HepG2 (cell line): ENCODE results near the gene NOA1. TPM values are rescaled to one million over a fixed set of nuclear protein-coding genes. Genes with fewer than 3 reads are reported as not detected.

Experiments used
- HNF4G ChIP-seq, 2 experiments: sonication (generic) in 1 of 2; formaldehyde crosslinking in 1 of 2; IDR thresholded peaks; 2 replicates each; pipeline versions ENCODE4 v1.4.0 to v1.6.1; 2011 to 2020; ENCODE audit warnings: borderline replicate concordance in 2 of 2, low read depth in 2 of 2, mild to moderate bottlenecking in 2 of 2, low read length in 1 of 2, missing genetic modification reagents in 1 of 2, moderate library complexity in 1 of 2
- HNRNPK ChIP-seq: fragments of 200-400 bp; formaldehyde crosslinking; IDR thresholded peaks from 2 replicates; pipeline ENCODE4 v1.6.1; 2018; ENCODE audit warnings: low read length, low read depth, moderate library complexity, mild to moderate bottlenecking; ENCODE audit not compliant: poor library complexity, severe bottlenecking
- MXD3 ChIP-seq: IDR thresholded peaks from 2 replicates; pipeline ENCODE4 v1.6.1; 2016; ENCODE audit warnings: mild to moderate bottlenecking, missing biosample characterization, missing genetic modification reagents
- NFE2L2 ChIP-seq: fragments of 150-350 bp; IDR thresholded peaks from 2 replicates; pipeline ENCODE4 v1.6.1; 2014; ENCODE audit warnings: low read length
- POLR2AphosphoS5 ChIP-seq: IDR thresholded peaks from 2 replicates; pipeline ENCODE4 v1.6.1; 2012; ENCODE audit warnings: low read depth, low read length
- PRDM10 ChIP-seq: sonication (generic); formaldehyde crosslinking; IDR thresholded peaks from 2 replicates; pipeline ENCODE4 v1.4.0; 2020; ENCODE audit warnings: low read depth, missing genetic modification reagents
- PRDM4 ChIP-seq: sonication (generic); formaldehyde crosslinking; IDR thresholded peaks from 2 replicates; pipeline ENCODE4 v1.9.0; 2021; ENCODE audit warnings: missing genetic modification reagents, borderline replicate concordance
- RNF2 ChIP-seq: fragments of 450-650 bp; conservative IDR thresholded peaks from 2 replicates; pipeline ENCODE4 v1.6.1; 2016; ENCODE audit warnings: low read depth
- SAP130 ChIP-seq: IDR thresholded peaks from 2 replicates; pipeline ENCODE4 v1.6.1; 2016; ENCODE audit warnings: low read depth
- USF2 ChIP-seq, 2 experiments: sonication (generic) in 1 of 2; formaldehyde crosslinking in 1 of 2; IDR thresholded peaks; 2 replicates each; pipeline versions ENCODE4 v1.5.1 to v1.6.1; 2011 to 2020; ENCODE audit warnings: borderline replicate concordance in 1 of 2, low read depth in 1 of 2, low read length in 1 of 2, mild to moderate bottlenecking in 1 of 2, missing genetic modification reagents in 1 of 2, moderate library complexity in 1 of 2
- ZFP90 ChIP-seq: sonication (generic); formaldehyde crosslinking; IDR thresholded peaks from 2 replicates; pipeline ENCODE4 v1.8.0; 2022; ENCODE audit warnings: missing genetic modification reagents, mild to moderate bottlenecking, inconsistent platforms, borderline replicate concordance
- ZNF253 ChIP-seq: sonication (generic); formaldehyde crosslinking; IDR thresholded peaks from 2 replicates; pipeline ENCODE4 v1.8.0; 2022; ENCODE audit warnings: mild to moderate bottlenecking, missing genetic modification reagents, borderline replicate concordance
- ZNF33A ChIP-seq: sonication (generic); formaldehyde crosslinking; IDR thresholded peaks from 2 replicates; pipeline ENCODE4 v1.5.1; 2020; ENCODE audit warnings: missing genetic modification reagents, mild to moderate bottlenecking, moderate library complexity, borderline replicate concordance
- ZNF414 ChIP-seq: sonication (generic); formaldehyde crosslinking; IDR thresholded peaks from 2 replicates; pipeline ENCODE4 v1.5.0; 2020; ENCODE audit warnings: missing genetic modification reagents
- ZNF850 ChIP-seq: sonication (generic); formaldehyde crosslinking; conservative IDR thresholded peaks from 2 replicates; pipeline ENCODE4 v1.9.0; 2021; ENCODE audit warnings: mild to moderate bottlenecking, missing genetic modification reagents
- polyA plus RNA-seq, 8 experiments: library from polyadenylated mRNA; depleted of rRNA in 3 of 8; stranded (reverse) in 7 of 8; unstranded in 1 of 8; fragments of >200 nt; fragmentation: Illumina TruSeq in 4 of 8; extraction: Trizol in 4 of 8; gene quantifications; 2 replicates each; pipeline versions ENCODE4 v1.2.1 to v1.2.3, GENCODE V29; 2011 to 2016; ENCODE audit warnings: low read depth in 4 of 8, missing spikeins in 1 of 8, mixed read lengths in 1 of 8; ENCODE audit not compliant: insufficient read depth in 1 of 8
- total RNA-seq, 5 experiments: library from RNA; depleted of rRNA; stranded (reverse); fragments of >200 nt; fragmentation: Illumina TruSeq; extraction: Trizol; gene quantifications; 2 replicates each; pipeline ENCODE4 v1.2.3, GENCODE V29; 2016; ENCODE audit warnings: low read depth in 1 of 5

NOA1 gene
- total and polyA plus RNA-seq, 2 of the 13 experiments (the other 11 are each of a cell fraction or from before 2014, with no cell fraction given), result 17.3 to 19.0 TPM

GRCh38 chr4:56977321-56978012 is at the start of gene NOA1 (continued):
- TF ChIP-seq SAP130 (peak; percentile 67), ZNF850 (CRISPR knock-in tag) (no peak), MXD3 (CRISPR knock-in tag) (no peak), RNF2 (no peak), ZNF414 (CRISPR knock-in tag) (no peak), ZNF253 (CRISPR knock-in tag) (no peak), POLR2AphosphoS5 (peak; percentile 94), HNF4G (IDR thresholded peaks at IDR 0.05; ENCODE audit: borderline replicate concordance, low read depth, low read length) (no peak), HNF4G (CRISPR knock-in tag; IDR thresholded peaks at IDR 0.05; ENCODE audit: borderline replicate concordance, low read depth) (no peak), HNRNPK (no peak), ZFP90 (CRISPR knock-in tag) (0 out of 2 replicates have a peak, but pooled peaks have one; percentile 66), ZNF33A (CRISPR knock-in tag) (no peak), USF2 (IDR thresholded peaks at IDR 0.05; ENCODE audit: low read depth, low read length) (no peak), USF2 (CRISPR knock-in tag; IDR thresholded peaks at IDR 0.05; ENCODE audit: borderline replicate concordance) (no peak), PRDM10 (CRISPR knock-in tag) (no peak), NFE2L2 (no peak), PRDM4 (CRISPR knock-in tag) (no peak)
